Panc1 (cell line): ENCODE measurements around the gene DCAF10. TPM values are rescaled to one million over a fixed set of nuclear protein-coding genes. Genes with fewer than 3 reads are reported as not detected.
"Not testable (repeated sequence)": the region's sequence is repeated elsewhere in the genome, so short reads cannot be mapped to it uniquely, and the experiment has no call there.

ENCODE experiments used
- ATAC-seq: fragments of 200-7000 bp; cut with Tn5 transposase; 2 replicates; pipeline ENCODE4 v1.9.1; 2020; ENCODE audit warnings: mild to moderate bottlenecking, moderate library complexity
- BruUV-seq: library from RNA; stranded (reverse); fragments of 400-500 nt; replicated peaks from 2 replicates; lab custom pipeline; 2021; lab: Mats Ljungman, UMichigan
- CTCF ChIA-PET: fragments of 300-600 bp; sonication (Branson Sonifier 250); formaldehyde crosslinking; loops from one replicate; lab custom pipeline; 2022; ENCODE audit warnings: antibody characterized with exemption; lab: Charles Lee
- POLR2A ChIA-PET: fragments of 300-600 bp; sonication (Branson Sonifier 250); formaldehyde crosslinking; loops from one replicate; lab custom pipeline; 2022; ENCODE audit warnings: antibody characterized with exemption; lab: Charles Lee
- DNase-seq: peaks from one replicate; pipeline ENCODE4 v3.0.0-alpha.2; 2010; ENCODE audit warnings: low read depth, low spot score
- H3K27ac ChIP-seq: 2 replicates; pipeline ENCODE4 v1.5.1; 2011; ENCODE audit warnings: mild to moderate bottlenecking, low read length, inconsistent platforms
- H3K27me3 ChIP-seq: fragments of 200-500 bp; sonication (Bioruptor generic); 2 replicates; pipeline ENCODE4 v1.6.0; 2014; ENCODE audit warnings: low read length, inconsistent platforms; ENCODE audit not compliant: control insufficient read depth, insufficient read depth
- H3K36me3 ChIP-seq: fragments of 200-500 bp; sonication (Bioruptor generic); 2 replicates; pipeline ENCODE4 v1.5.1; 2014; ENCODE audit warnings: inconsistent platforms, mild to moderate bottlenecking, low read length, moderate library complexity; ENCODE audit not compliant: control insufficient read depth, insufficient read depth
- H3K4me1 ChIP-seq: 2 replicates; pipeline ENCODE4 v1.5.1; 2011; ENCODE audit warnings: inconsistent platforms, mild to moderate bottlenecking, low read length, moderate library complexity; ENCODE audit not compliant: control insufficient read depth, insufficient read depth
- H3K4me3 ChIP-seq, 2 experiments: 2 replicates each; pipeline ENCODE4 v1.5.1; 2011 to 2012; ENCODE audit warnings: low read depth in 2 of 2, low read length in 2 of 2, mild to moderate bottlenecking in 2 of 2, inconsistent platforms in 1 of 2, moderate library complexity in 1 of 2
- H3K9me3 ChIP-seq: fragments of 200-500 bp; sonication (Bioruptor generic); 2 replicates; pipeline ENCODE4 v1.5.1; 2014; ENCODE audit warnings: low read depth, mild to moderate bottlenecking, inconsistent platforms, low read length, moderate library complexity; ENCODE audit not compliant: control insufficient read depth, insufficient read depth
- POLR2AphosphoS5 ChIP-seq: IDR thresholded peaks from 2 replicates; pipeline ENCODE4 v1.6.1; 2012; ENCODE audit warnings: mild to moderate bottlenecking, low read depth, low read length, moderate library complexity
- SIN3A ChIP-seq: IDR thresholded peaks from 2 replicates; pipeline ENCODE4 v1.6.1; 2012; ENCODE audit warnings: low read depth, mild to moderate bottlenecking, low read length, moderate library complexity, borderline replicate concordance; ENCODE audit not compliant: insufficient read depth
- TCF7L2 ChIP-seq: IDR thresholded peaks from 2 replicates; pipeline ENCODE4 v1.6.1; 2011; ENCODE audit warnings: mild to moderate bottlenecking, low read depth, low read length, inconsistent platforms
- in situ Hi-C: cut with HindIII; loops from 2 replicates; pipeline ENCODE4 v1.10.0; 2016; ENCODE audit warnings: low sequenced_read_pairs, low pct_unique_long_range_greater_than_20kb
- intact Hi-C: fragments of 100-400 bp; cut with micrococcal nuclease; formaldehyde crosslinking; loops from one replicate; pipeline ENCODE4 v1.10.0; 2022; ENCODE audit not compliant: unreplicated experiment
- total RNA-seq: library from RNA; stranded (reverse); gene quantifications from one replicate; pipeline ENCODE4 v1.2.1, GENCODE V29; 2021; ENCODE audit not compliant: unreplicated experiment
- TF ChIP-seq, protein P1 (sequence below): fragments of 450-650 bp; IDR thresholded peaks from 2 replicates; pipeline ENCODE4 v1.5.1; 2017; ENCODE audit warnings: mild to moderate bottlenecking
- TF ChIP-seq, protein P2 (sequence below), 2 experiments: IDR thresholded peaks; 2 replicates each; pipeline ENCODE4 v1.6.1; 2011 to 2012; ENCODE audit warnings: low read depth in 2 of 2, control low read depth in 1 of 2, low read length in 1 of 2, mild to moderate bottlenecking in 1 of 2, moderate library complexity in 1 of 2; ENCODE audit not compliant: insufficient read depth in 1 of 2

Gene DCAF10
- total RNA-seq, 1 experiment from 2014 or later: 18.5 TPM

GRCh38 chr9:37909326-37909725 is 108.7 kb downstream of the DCAF10 start:
- ChIA-PET CTCF (interaction anchor here (1.1 kb wide), 1 partner anchor 110 kb away, joined by 3 read pairs; no protein-coding TSS in a partner anchor), POLR2A (no interaction called here)
- Histone ChIP-seq H3K36me3 (no peaks in the 10 kb centered on the region; the same call in 1 of the 2 replicates), H3K9me3 (no peaks in the 10 kb centered on the region), H3K4me3 (no peak overlapping the region), H3K4me1 (peaks cover 28% of the 10 kb centered on the region), H3K27ac (no peak overlapping the region), H3K27me3 (no peaks in the 10 kb centered on the region)
- intact Hi-C loops (no loop called here), in situ Hi-C loops (no loop called here)
- TF ChIP-seq POLR2AphosphoS5 (no peak), TCF7L2 (no peak), SIN3A (no peak)
- TF ChIP-seq, protein P1, sequence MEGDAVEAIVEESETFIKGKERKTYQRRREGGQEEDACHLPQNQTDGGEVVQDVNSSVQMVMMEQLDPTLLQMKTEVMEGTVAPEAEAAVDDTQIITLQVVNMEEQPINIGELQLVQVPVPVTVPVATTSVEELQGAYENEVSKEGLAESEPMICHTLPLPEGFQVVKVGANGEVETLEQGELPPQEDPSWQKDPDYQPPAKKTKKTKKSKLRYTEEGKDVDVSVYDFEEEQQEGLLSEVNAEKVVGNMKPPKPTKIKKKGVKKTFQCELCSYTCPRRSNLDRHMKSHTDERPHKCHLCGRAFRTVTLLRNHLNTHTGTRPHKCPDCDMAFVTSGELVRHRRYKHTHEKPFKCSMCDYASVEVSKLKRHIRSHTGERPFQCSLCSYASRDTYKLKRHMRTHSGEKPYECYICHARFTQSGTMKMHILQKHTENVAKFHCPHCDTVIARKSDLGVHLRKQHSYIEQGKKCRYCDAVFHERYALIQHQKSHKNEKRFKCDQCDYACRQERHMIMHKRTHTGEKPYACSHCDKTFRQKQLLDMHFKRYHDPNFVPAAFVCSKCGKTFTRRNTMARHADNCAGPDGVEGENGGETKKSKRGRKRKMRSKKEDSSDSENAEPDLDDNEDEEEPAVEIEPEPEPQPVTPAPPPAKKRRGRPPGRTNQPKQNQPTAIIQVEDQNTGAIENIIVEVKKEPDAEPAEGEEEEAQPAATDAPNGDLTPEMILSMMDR: no peak
- TF ChIP-seq, protein P2, sequence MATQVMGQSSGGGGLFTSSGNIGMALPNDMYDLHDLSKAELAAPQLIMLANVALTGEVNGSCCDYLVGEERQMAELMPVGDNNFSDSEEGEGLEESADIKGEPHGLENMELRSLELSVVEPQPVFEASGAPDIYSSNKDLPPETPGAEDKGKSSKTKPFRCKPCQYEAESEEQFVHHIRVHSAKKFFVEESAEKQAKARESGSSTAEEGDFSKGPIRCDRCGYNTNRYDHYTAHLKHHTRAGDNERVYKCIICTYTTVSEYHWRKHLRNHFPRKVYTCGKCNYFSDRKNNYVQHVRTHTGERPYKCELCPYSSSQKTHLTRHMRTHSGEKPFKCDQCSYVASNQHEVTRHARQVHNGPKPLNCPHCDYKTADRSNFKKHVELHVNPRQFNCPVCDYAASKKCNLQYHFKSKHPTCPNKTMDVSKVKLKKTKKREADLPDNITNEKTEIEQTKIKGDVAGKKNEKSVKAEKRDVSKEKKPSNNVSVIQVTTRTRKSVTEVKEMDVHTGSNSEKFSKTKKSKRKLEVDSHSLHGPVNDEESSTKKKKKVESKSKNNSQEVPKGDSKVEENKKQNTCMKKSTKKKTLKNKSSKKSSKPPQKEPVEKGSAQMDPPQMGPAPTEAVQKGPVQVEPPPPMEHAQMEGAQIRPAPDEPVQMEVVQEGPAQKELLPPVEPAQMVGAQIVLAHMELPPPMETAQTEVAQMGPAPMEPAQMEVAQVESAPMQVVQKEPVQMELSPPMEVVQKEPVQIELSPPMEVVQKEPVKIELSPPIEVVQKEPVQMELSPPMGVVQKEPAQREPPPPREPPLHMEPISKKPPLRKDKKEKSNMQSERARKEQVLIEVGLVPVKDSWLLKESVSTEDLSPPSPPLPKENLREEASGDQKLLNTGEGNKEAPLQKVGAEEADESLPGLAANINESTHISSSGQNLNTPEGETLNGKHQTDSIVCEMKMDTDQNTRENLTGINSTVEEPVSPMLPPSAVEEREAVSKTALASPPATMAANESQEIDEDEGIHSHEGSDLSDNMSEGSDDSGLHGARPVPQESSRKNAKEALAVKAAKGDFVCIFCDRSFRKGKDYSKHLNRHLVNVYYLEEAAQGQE (IDR thresholded peaks at IDR 0.05; ENCODE audit: insufficient read depth in 1 of 2, low read depth in 2 of 2, low read length in 1 of 2): no peak
- DNase-seq: no peak
- BruUV-seq: no TSS peak
- no peak for ATAC-seq

DNA sequence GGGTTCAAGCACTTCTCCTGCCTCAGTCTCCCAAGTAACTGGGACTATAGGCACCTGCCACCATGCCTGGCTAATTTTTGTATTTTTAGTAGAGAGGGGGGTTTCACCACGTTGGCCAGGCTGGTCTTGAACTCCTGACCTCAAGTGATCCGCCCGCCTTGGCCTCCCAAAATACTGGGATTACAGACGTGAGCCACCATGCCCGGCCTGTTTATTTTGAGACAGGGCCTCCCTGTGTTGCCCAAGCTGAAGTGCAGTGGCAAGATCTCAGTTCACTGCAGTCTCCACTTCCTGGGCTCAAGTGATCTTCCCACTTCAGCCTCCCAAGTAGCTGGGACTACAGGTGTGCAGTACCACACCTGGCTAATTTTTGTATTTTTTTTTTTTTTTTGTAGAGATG is 109.2 kb downstream of the DCAF10 start:
- ATAC-seq, H3K4me3 ChIP-seq, DNase-seq, H3K9me3 ChIP-seq, H3K27me3 ChIP-seq, H3K36me3 ChIP-seq, BruUV-seq, H3K27ac ChIP-seq, in situ Hi-C loops, POLR2A ChIA-PET: not testable (repeated sequence)
- H3K4me1 ChIP-seq: peaks cover 29% of the 10 kb centered on the region
- CTCF ChIA-PET: interaction anchor here (1.1 kb wide), 1 partner anchor 109 kb away, joined by 3 read pairs; no protein-coding TSS in a partner anchor
- intact Hi-C loops: loop anchor here (5.0 kb wide), 2 partner anchors 122 to 452 kb away; no protein-coding TSS in a partner anchor

DNA sequence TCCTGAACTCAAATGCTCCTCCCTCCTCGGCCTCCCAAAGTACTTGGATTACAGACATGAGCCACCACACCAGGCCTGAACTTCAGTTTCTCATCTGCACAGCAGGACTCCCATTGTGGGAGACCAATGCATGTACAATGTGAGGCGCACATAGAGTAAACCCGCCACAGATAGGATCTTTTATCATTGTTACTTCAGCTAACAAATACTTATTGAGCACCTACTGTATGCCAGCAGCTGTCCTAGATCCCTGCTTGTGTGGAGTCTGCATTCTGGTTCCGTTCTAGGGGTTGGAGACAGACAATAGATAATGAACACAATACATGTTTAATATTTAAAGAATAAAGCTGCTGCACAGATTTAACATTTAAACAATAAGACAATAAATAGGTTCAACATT is 109.7 kb downstream of the DCAF10 start:
- H3K4me1 ChIP-seq: peaks cover 29% of the 10 kb centered on the region
- POLR2A ChIA-PET: no interaction called here
- TF ChIP-seq POLR2AphosphoS5 (no peak), SIN3A (no peak)
- DNase-seq (no peak), ATAC-seq (no peak)
- intact Hi-C loops: loop anchor here (5.0 kb wide), 2 partner anchors 122 to 452 kb away; no protein-coding TSS in a partner anchor
- in situ Hi-C loops: no loop called here
- H3K9me3 ChIP-seq: no peaks in the 10 kb centered on the region
- no peak overlapping the region for H3K27ac ChIP-seq
- H3K4me3 ChIP-seq: no peak overlapping the region
- no TSS peak for BruUV-seq
- CTCF ChIA-PET: no interaction called here
- H3K27me3 ChIP-seq: no peaks in the 10 kb centered on the region
- no peaks in the 10 kb centered on the region; the same call in 1 of the 2 replicates for H3K36me3 ChIP-seq
